ENCODE data around the gene SLC5A2.
"Not testable (repeated sequence)": the region's sequence is repeated elsewhere in the genome, so short reads cannot be mapped to it uniquely, and the experiment has no call there.

Gene SLC5A2

DNA sequence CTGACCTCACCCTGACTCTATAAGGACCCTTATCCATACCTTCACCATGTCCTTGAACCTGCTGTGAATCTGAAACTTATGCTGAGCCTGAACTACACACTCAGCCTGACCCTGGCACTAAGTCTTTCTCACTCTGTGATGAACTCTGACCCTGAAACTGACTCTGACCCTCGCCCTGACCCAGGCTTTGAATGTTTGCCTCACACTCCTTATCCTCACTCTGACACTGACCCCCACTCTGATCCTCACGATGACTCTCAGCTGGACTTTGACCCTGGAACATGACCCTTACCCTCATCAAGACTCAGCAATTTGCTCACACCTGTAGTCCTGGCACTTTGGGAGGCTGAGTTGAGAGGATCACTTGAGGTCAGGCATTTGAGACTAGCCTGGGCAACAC lies 49.2 kb downstream of the SLC5A2 start:
- no peak for DNase-seq

DNA sequence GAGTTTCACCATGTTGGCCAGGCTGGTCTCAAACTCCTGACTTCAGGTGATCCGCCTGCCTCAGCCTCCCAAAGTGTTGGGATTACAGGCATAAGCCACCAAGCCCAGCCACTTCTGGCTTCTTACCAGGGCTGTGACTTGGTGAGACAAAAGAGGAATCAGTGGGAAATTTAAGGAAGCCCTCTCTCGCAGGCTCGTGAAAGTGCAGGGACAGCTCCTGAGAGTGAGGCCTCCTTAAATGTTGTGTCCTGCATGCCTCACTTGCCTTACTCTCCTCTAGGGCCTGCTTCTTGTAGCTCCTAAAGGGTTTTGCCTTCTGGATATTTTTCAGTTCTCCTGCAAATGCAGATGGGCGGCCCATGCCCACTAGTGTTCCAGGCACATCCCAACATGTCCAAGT lies 50.0 kb downstream of the SLC5A2 start:
- no peak for DNase-seq

DNA sequence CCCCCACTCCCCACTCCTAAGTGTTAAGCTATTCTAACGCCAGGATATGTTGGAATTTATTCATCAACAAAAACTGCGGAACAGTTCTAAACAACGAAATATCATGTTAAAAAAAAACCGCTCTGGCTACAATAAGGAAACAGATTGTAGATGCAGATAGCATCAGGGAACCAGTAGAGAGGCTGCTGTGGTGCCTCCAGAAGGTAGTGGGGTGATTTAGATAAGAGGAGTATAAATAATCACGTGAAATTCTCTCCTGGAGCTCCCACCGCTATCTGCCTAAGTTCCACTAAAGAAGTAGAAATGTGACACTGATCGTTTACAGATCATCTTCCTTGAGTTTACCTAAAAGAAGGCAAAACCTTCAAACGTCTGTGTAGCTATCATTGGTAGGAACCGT lies 52.8 kb downstream of the SLC5A2 start:
- DNase-seq: peak; percentile 24

DNA sequence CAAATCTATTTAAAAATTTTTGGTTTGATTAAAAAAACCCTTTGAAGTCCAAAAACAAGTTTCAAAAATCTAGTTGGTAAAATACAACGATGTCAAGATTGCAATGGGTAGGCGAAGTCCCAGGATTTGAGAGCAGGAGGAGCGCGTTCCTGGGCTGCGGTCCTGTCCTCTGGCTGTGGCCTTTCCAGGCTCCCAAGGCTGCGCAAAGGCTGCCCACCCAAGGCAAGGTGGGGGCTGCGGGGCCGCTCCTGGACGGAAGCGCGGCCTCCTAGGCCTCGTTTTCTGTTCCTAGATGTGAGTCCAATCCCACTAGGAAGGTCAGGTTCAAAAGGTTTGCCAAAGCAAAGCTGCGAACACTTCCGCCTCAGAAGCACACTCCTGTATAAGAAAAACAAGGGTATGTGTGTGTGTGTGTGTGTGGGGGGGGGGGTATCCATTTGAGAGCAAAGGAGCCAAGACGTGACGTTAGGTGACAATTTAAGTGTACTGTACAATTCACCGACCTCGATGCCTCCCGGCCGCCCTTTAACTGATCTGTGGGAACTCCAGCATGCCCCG lies 54.0 kb downstream of the SLC5A2 start:
- no peak for DNase-seq

DNA sequence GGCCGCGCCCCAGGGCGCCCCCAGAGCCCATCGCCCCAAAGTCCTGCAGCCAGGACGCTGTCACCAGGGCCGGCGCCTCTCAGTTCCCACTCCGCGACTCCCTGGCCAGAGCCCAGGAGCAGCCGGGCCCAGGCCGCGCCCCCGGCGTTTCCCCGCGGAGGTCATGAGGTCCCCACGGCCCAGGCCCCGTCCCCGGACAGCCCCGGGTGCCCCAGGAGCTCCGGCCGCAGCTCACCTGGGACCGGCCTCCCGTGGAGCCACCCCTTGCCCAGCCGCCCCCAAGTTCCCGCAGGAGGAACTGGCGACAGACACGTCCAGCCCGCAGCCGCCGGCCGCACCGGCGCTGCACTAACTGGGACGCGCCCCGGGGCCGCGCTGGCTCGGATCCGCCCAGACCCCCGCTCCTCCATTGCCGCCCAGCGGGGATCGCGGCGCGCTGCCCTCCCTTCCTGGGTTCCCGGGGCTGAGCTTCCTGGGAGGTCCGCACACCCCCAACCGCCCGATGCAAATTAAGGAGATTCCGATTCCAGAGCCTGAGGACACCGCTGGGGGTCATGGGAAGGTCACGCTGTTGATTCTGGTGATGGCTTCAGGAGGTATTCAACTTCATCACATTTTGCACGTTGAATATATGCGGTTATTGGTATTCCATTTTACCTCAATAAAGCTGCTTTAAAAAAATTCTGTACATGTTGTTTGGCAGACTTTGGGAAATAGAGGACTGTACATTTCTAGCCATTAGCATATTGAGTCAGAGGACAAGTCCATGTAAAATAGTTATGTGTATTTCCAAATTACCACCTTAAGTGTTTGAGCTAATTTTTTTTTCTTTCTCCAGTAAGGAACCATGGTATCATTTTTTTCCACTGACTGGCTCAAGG lies 54.7 kb downstream of the SLC5A2 start:
- no peak for DNase-seq

DNA sequence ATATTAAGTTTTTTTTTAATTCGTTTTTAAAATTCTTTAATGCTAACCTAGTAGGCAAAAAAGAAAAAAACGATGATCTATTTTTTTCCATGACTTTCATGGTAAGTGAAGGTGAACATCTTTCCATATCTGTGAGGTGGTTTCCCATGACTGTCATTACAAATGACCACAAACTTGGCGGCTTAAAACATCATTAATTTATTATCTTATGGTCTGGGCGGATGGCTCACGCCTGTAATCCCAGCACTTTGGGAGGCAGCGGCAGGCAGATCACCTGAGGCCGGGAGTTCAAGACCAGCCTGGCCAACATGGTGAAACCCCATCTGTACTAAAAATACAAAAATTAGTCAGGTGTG lies 55.3 kb downstream of the SLC5A2 start:
- DNase-seq: not testable (repeated sequence)

DNA sequence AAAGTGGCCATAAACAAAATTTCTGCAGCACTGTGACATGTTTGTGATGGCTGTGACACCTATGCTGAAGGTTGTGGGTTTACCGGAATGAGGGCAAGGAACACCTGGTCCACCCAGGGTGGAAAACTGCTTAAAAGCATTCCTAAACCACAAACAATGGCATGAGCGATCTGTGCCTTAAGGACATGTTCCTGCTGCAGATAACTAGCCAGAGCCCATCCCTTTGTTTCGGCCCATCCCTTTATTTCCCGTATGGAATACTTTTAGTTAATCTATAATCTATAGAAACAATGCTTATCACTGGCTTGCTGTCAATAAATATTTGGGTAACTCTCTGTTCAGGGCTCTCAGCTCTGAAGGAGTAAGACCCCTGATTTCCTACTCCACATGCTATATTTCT lies 56.8 kb downstream of the SLC5A2 start:
- DNase-seq: not testable (repeated sequence)
